HCT116 (cell line): ENCODE measurements around the gene PGBD4. TPM values are rescaled to one million over a fixed set of nuclear protein-coding genes. Genes with fewer than 3 reads are reported as not detected.

Experiments
- ATAC-seq: fragments of 200-7000 bp; cut with Tn5 transposase; 2 replicates; pipeline ENCODE4 v1.9.1; 2020; ENCODE audit warnings: mild to moderate bottlenecking, moderate library complexity
- BruUV-seq: library from RNA; stranded (reverse); fragments of 400-500 nt; replicated peaks from 2 replicates; lab custom pipeline; 2021; lab: Mats Ljungman, UMichigan
- CTCF ChIA-PET: fragments of 300-600 bp; sonication (Branson Sonifier 250); formaldehyde crosslinking; loops from one replicate; lab custom pipeline; 2021; ENCODE audit warnings: antibody characterized with exemption; lab: Charles Lee
- POLR2A ChIA-PET: fragments of 300-600, 350-600 bp; sonication (Branson Sonifier 250); formaldehyde crosslinking; loops from one replicate; lab custom pipeline; 2021; ENCODE audit warnings: antibody characterized with exemption; lab: Charles Lee
- RAD21 ChIA-PET, 2 experiments: fragments of 300-600 bp; sonication (Branson Sonifier 250); formaldehyde crosslinking; loops; one replicate each; lab custom pipeline; 2023; ENCODE audit warnings: low total read pairs in 2 of 2; ENCODE audit not compliant: uncharacterized antibody in 2 of 2, unreplicated experiment in 2 of 2, low non-redundant PET in 1 of 2; lab: Charles Lee
- DNase-seq: peaks from one replicate; pipeline ENCODE4 v3.0.0-alpha.2; 2010; ENCODE audit warnings: low read depth, low spot score
- H2AFZ ChIP-seq: fragments of 200-600 bp; shearing (Covaris generic), sonication (generic); 2 replicates; pipeline ENCODE4 v1.6.1; 2017; ENCODE audit warnings: low read depth, mixed run types, mixed read lengths, antibody characterized with exemption, low read length; ENCODE audit not compliant: poor library complexity, severe bottlenecking
- H3K27ac ChIP-seq: 2 replicates; pipeline ENCODE4 v1.5.1; 2012; ENCODE audit warnings: low read depth, low read length
- H3K27me3 ChIP-seq: fragments of 200-600 bp; sonication (generic); 2 replicates; pipeline ENCODE4 v1.6.1; 2016; ENCODE audit warnings: mixed run types, low read length, mixed read lengths; ENCODE audit not compliant: insufficient read depth
- H3K36me3 ChIP-seq, 2 experiments: fragments of 200-500 bp in 1 of 2; fragments of 200-600 bp in 1 of 2; sonication (Bioruptor generic) in 1 of 2; sonication (generic) in 1 of 2; 2 replicates each; pipeline versions ENCODE4 v1.5.1 to v1.6.1; 2014 to 2016; ENCODE audit warnings: low read length in 2 of 2, inconsistent platforms in 1 of 2, mixed read lengths in 1 of 2, mixed run types in 1 of 2; ENCODE audit not compliant: insufficient read depth in 2 of 2, control insufficient read depth in 1 of 2
- H3K4me1 ChIP-seq, 2 experiments: fragments of 200-600 bp in 1 of 2; sonication (generic) in 1 of 2; 2 replicates each; pipeline versions ENCODE4 v1.5.1 to v1.6.1; 2012 to 2017; ENCODE audit warnings: low read length in 2 of 2, inconsistent platforms in 1 of 2, mild to moderate bottlenecking in 1 of 2, mixed read lengths in 1 of 2, mixed run types in 1 of 2, moderate library complexity in 1 of 2; ENCODE audit not compliant: insufficient read depth in 2 of 2, control insufficient read depth in 1 of 2
- H3K4me2 ChIP-seq: fragments of 200-600 bp; sonication (generic); 2 replicates; pipeline ENCODE4 v1.6.1; 2017; ENCODE audit warnings: mixed run types, low read length, mixed read lengths
- H3K4me3 ChIP-seq, 2 experiments: fragments of 200-600 bp in 1 of 2; sonication (generic) in 1 of 2; replicated peaks in 1 of 2; 2 replicates each; pipeline ENCODE4 v1.5.1; 2011 to 2016; ENCODE audit warnings: low read length in 2 of 2, control low read depth in 1 of 2, low read depth in 1 of 2, mild to moderate bottlenecking in 1 of 2, mixed read lengths in 1 of 2, mixed run types in 1 of 2
- H3K79me2 ChIP-seq: fragments of 200-600 bp; sonication (generic); 2 replicates; pipeline ENCODE4 v1.6.1; 2017; ENCODE audit warnings: mild to moderate bottlenecking, mixed run types, low read length, moderate library complexity, mixed read lengths; ENCODE audit not compliant: insufficient read depth
- H3K9ac ChIP-seq: fragments of 200-600 bp; sonication (generic); 2 replicates; pipeline ENCODE4 v1.6.1; 2016; ENCODE audit warnings: low read length, mixed read lengths
- H3K9me2 ChIP-seq: fragments of 200-600 bp; sonication (generic), shearing (Covaris generic); 2 replicates; pipeline ENCODE4 v1.6.1; 2017; ENCODE audit warnings: mixed run types, mild to moderate bottlenecking, moderate library complexity; ENCODE audit not compliant: insufficient read depth
- H3K9me3 ChIP-seq, 2 experiments: fragments of 200-500 bp in 1 of 2; fragments of 200-600 bp in 1 of 2; sonication (Bioruptor generic) in 1 of 2; sonication (generic) in 1 of 2; 2 replicates each; pipeline ENCODE4 v1.6.1; 2014 to 2017; ENCODE audit warnings: low read length in 2 of 2, mixed read lengths in 2 of 2, inconsistent platforms in 1 of 2, low read depth in 1 of 2, mild to moderate bottlenecking in 1 of 2, mixed run types in 1 of 2, moderate library complexity in 1 of 2; ENCODE audit not compliant: control insufficient read depth in 1 of 2, insufficient read depth in 1 of 2
- H4K20me1 ChIP-seq: fragments of 200-600 bp; sonication (generic), shearing (Covaris generic); 2 replicates; pipeline ENCODE4 v1.6.1; 2017; ENCODE audit warnings: mixed run types, mild to moderate bottlenecking, moderate library complexity; ENCODE audit not compliant: insufficient read depth
- EZH2 ChIP-seq: fragments of 200-600 bp; sonication (generic); IDR thresholded peaks from 2 replicates; pipeline ENCODE4 v1.6.1; 2017; ENCODE audit warnings: antibody characterized with exemption, mixed run types
- JUND ChIP-seq: IDR thresholded peaks from 2 replicates; pipeline ENCODE4 v1.6.1; 2012
- MAX ChIP-seq: IDR thresholded peaks from 2 replicates; pipeline ENCODE4 v1.6.1; 2012
- REST ChIP-seq: IDR thresholded peaks from 2 replicates; pipeline ENCODE4 v1.6.1; 2012; ENCODE audit warnings: low read depth
- TCF7L2 ChIP-seq: IDR thresholded peaks from 2 replicates; pipeline ENCODE4 v1.7.0; 2011; ENCODE audit warnings: borderline replicate concordance, inconsistent platforms; ENCODE audit not compliant: insufficient read depth, insufficient read length; ENCODE audit errors: extremely low read depth
- YY1 ChIP-seq: IDR thresholded peaks from 2 replicates; pipeline ENCODE4 v1.6.1; 2011; ENCODE audit warnings: low read length, low read depth, moderate library complexity, mild to moderate bottlenecking; ENCODE audit not compliant: insufficient replicate concordance; ENCODE audit errors: extremely low read depth
- ZBTB33 ChIP-seq: IDR thresholded peaks from 2 replicates; pipeline ENCODE4 v1.6.1; 2011; ENCODE audit warnings: mild to moderate bottlenecking, low read length, moderate library complexity; ENCODE audit not compliant: insufficient replicate concordance; ENCODE audit errors: extremely low read depth
- intact Hi-C: fragments of 100-400 bp; cut with micrococcal nuclease; formaldehyde crosslinking; loops from 2 replicates; pipeline ENCODE4 v1.10.0; 2022
- total RNA-seq: library from RNA; stranded (reverse); gene quantifications from one replicate; pipeline ENCODE4 v1.2.1, GENCODE V29; 2021; ENCODE audit not compliant: unreplicated experiment

Gene PGBD4
- total RNA-seq, 1 experiment from 2014 or later, result 0.96 TPM

DNA sequence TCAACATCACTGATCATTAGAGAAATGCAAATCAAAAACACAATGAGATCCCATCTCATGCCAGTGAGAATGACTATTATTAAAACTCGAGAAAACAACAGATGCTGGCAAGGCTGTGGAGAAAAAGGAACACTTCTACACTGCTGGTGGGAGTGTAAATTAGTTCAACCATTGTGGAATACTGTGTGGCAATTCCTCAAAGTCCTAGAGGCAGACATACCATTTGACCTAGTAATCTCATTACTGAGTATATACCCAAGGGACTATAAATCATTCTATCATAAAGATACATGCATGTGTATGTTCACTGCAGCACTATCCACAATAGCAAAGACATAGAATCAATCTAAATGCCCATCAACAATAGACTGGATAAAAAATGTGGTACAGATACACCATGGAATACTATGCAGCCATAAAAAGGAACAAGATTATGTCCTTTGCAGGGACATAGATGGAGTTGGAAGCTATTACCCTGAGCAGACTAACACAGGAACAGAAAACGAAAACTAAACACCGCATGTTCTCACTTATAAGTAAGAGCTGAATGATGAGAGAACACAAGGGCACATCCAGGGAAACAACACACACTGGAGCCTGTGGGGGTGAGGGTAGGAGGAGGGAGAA lies 47.7 kb upstream of the PGBD4 start (continued):
- TF ChIP-seq EZH2, result no peak
- TF ChIP-seq, all 23 proteins: peak for 0

- H3K4me1 ChIP-seq, result no peaks in the 10 kb centered on the region
- POLR2A ChIA-PET, result no interaction called here
- no peaks in the 10 kb centered on the region for H3K9me2 ChIP-seq
- no peaks in the 10 kb centered on the region for H3K9me3 ChIP-seq
- H3K27ac ChIP-seq, result no peak overlapping the region
- H3K27me3 ChIP-seq, result no peaks in the 10 kb centered on the region
- DNase-seq (no peak), ATAC-seq (no peak)
- RAD21 ChIA-PET, result no interaction called here
- H3K36me3 ChIP-seq, result no peaks in the 10 kb centered on the region
- no peak overlapping the region for H3K4me3 ChIP-seq
- CTCF ChIA-PET, result no interaction called here
- intact Hi-C loops, result no loop called here
- H2AFZ ChIP-seq, result no peak overlapping the region
- no peak overlapping the region for H3K9ac ChIP-seq
- no peak for TF ChIP-seq ZBTB33
- TF ChIP-seq REST, result no peak
- no peak for TF ChIP-seq YY1
- no peak for TF ChIP-seq JUND
- TF ChIP-seq TCF7L2, result no peak
- no peak for TF ChIP-seq EZH2
- TF ChIP-seq MAX, result no peak
- H3K79me2 ChIP-seq, result no peaks in the 10 kb centered on the region
- no peaks in the 10 kb centered on the region for H4K20me1 ChIP-seq
- H3K4me2 ChIP-seq, result no peak overlapping the region
- BruUV-seq, result no TSS peak
These were observed 45.9 kb upstream of the PGBD4 start for GRCh38 chr15:34055868-34056595.
